Smooth muscle cell (in vitro differentiated cells): ENCODE results near the gene FYN. TPM values are rescaled to one million over a fixed set of nuclear protein-coding genes. Genes with fewer than 3 reads are reported as not detected.

Experiments
- DNase-seq: peaks from one replicate; lab custom pipeline; 2025; ENCODE audit not compliant: unreplicated experiment; lab: John Stamatoyannopoulos, UW
- H2AFZ ChIP-seq: fragments of 200-600 bp; sonication (generic); 2 replicates; pipeline ENCODE4 v1.6.0; 2016; ENCODE audit warnings: antibody characterized with exemption, low read depth, mild to moderate bottlenecking
- H3F3A ChIP-seq: fragments of 200-600 bp; sonication (generic); 2 replicates; pipeline ENCODE4 v1.6.0; 2017; ENCODE audit warnings: antibody characterized with exemption, low read depth
- H3K27ac ChIP-seq: fragments of 200-600 bp; sonication (generic); 2 replicates; pipeline ENCODE4 v1.5.1; 2016; ENCODE audit warnings: low read depth, mild to moderate bottlenecking
- H3K27me3 ChIP-seq: fragments of 200-600 bp; sonication (generic); 2 replicates; pipeline ENCODE4 v1.6.1; 2016; ENCODE audit warnings: low read depth, mild to moderate bottlenecking
- H3K36me3 ChIP-seq: fragments of 200-600 bp; sonication (generic); 2 replicates; pipeline ENCODE4 v1.5.1; 2016; ENCODE audit warnings: low read depth
- H3K4me1 ChIP-seq: fragments of 200-600 bp; sonication (generic); 2 replicates; pipeline ENCODE4 v1.5.1; 2016; ENCODE audit warnings: low read depth
- H3K4me2 ChIP-seq: fragments of 200-600 bp; sonication (generic); 2 replicates; pipeline ENCODE4 v1.6.0; 2016; ENCODE audit warnings: mild to moderate bottlenecking
- H3K4me3 ChIP-seq: fragments of 200-600 bp; sonication (generic); 2 replicates; pipeline ENCODE4 v1.5.1; 2016; ENCODE audit warnings: mild to moderate bottlenecking
- H3K79me2 ChIP-seq: fragments of 200-600 bp; sonication (generic); 2 replicates; pipeline ENCODE4 v1.6.0; 2016; ENCODE audit warnings: low read depth, mild to moderate bottlenecking
- H3K9ac ChIP-seq: fragments of 200-600 bp; sonication (generic); 2 replicates; pipeline ENCODE4 v1.6.0; 2016; ENCODE audit warnings: low read depth
- H3K9me3 ChIP-seq: fragments of 200-600 bp; sonication (generic); replicated peaks from 2 replicates; pipeline ENCODE4 v1.5.1; 2016; ENCODE audit warnings: low read depth
- H4K20me1 ChIP-seq: fragments of 200-600 bp; sonication (generic); 2 replicates; pipeline ENCODE4 v1.6.0; 2016; ENCODE audit warnings: low read depth
- CTCF ChIP-seq: fragments of 200-600 bp; sonication (generic); IDR thresholded peaks from 2 replicates; pipeline ENCODE4 v1.5.1; 2017; ENCODE audit warnings: borderline replicate concordance, mild to moderate bottlenecking, antibody characterized with exemption; ENCODE audit not compliant: insufficient read depth, poor library complexity, severe bottlenecking
- WGBS: methylation state at CpG from one replicate; pipeline ENCODE4 v1.1.7; 2016; ENCODE audit warnings: low lambda C conversion rate; 5-methylcytosine and 5-hydroxymethylcytosine counted together
- polyA plus RNA-seq: library from polyadenylated mRNA; unstranded; fragments of >200 nt; fragmentation: Nextera tagmentation; extraction: Ambion mirVana; gene quantifications from 2 replicates; pipeline ENCODE4 v1.2.1, GENCODE V29; 2016
- total RNA-seq: library from RNA; depleted of rRNA; stranded (reverse); fragments of >200 nt; gene quantifications from 2 replicates; pipeline ENCODE4 v1.2.3, GENCODE V29; 2014

FYN gene
- total and polyA plus RNA-seq, 2 experiments from 2014 or later = 110 to 138 TPM

GRCh38 chr6:111674883-111675282 is 198.4 kb downstream of the FYN start:
- TF ChIP-seq CTCF = no peak
- Histone ChIP-seq H3K27ac (no peak overlapping the region), H4K20me1 (no peaks in the 10 kb centered on the region), H3K79me2 (no peaks in the 10 kb centered on the region), H3K27me3 (no peaks in the 10 kb centered on the region), H3K4me3 (no peak overlapping the region), H3K4me2 (no peak overlapping the region), H3K4me1 (peaks cover 53% of the 10 kb centered on the region), H2AFZ (no peak overlapping the region), H3K9me3 (no peaks in the 10 kb centered on the region), H3F3A (no peaks in the 10 kb centered on the region), H3K36me3 (peaks cover 5% of the 10 kb centered on the region), H3K9ac (no peak overlapping the region)
- WGBS = 75% methylated on average over 1 of the region's 1 CpG
- no peak for DNase-seq

- Histone ChIP-seq H3K4me1 (peaks cover 50% of the 10 kb centered on the region), H3K27ac (no peak overlapping the region), H3F3A (no peaks in the 10 kb centered on the region), H3K9ac (no peak overlapping the region), H3K79me2 (no peaks in the 10 kb centered on the region), H3K9me3 (no peaks in the 10 kb centered on the region), H4K20me1 (no peaks in the 10 kb centered on the region), H3K4me2 (no peak overlapping the region), H3K36me3 (peaks cover 5% of the 10 kb centered on the region), H2AFZ (no peak overlapping the region), H3K27me3 (no peaks in the 10 kb centered on the region), H3K4me3 (no peak overlapping the region)
- 97% methylated on average over 4 of the region's 4 CpGs for WGBS
- no peak for DNase-seq
- TF ChIP-seq CTCF = no peak
Observed at GRCh38 chr6:111674413-111674812, 198.8 kb downstream of the FYN start.

GRCh38 chr6:111673937-111674336 is 199.3 kb downstream of the FYN start:
- no peak for TF ChIP-seq CTCF
- H3K4me3 ChIP-seq = no peak overlapping the region
- H3K79me2 ChIP-seq = no peaks in the 10 kb centered on the region
- no peak overlapping the region for H3K9ac ChIP-seq
- peaks cover 5% of the 10 kb centered on the region for H3K36me3 ChIP-seq
- H3K4me1 ChIP-seq = peaks cover 49% of the 10 kb centered on the region
- no peak for DNase-seq
- H3K9me3 ChIP-seq = no peaks in the 10 kb centered on the region
- H3K27me3 ChIP-seq = no peaks in the 10 kb centered on the region
- H3F3A ChIP-seq = no peaks in the 10 kb centered on the region
- H2AFZ ChIP-seq = no peak overlapping the region
- H4K20me1 ChIP-seq = no peaks in the 10 kb centered on the region
- H3K4me2 ChIP-seq = no peak overlapping the region
- no peak overlapping the region for H3K27ac ChIP-seq

- WGBS = 94% methylated on average over 8 of the region's 8 CpGs
- H3K27ac ChIP-seq = no peak overlapping the region
- H3K9me3 ChIP-seq = no peaks in the 10 kb centered on the region
Observed at GRCh38 chr6:111673532-111673931, 199.7 kb downstream of the FYN start.

More at GRCh38 chr6:111673532-111673931, 199.7 kb downstream of the FYN start:
- TF ChIP-seq CTCF = no peak
- H3K27me3 ChIP-seq = no peaks in the 10 kb centered on the region
- no peak overlapping the region for H3K4me3 ChIP-seq
- H4K20me1 ChIP-seq = no peaks in the 10 kb centered on the region
- peaks cover 5% of the 10 kb centered on the region for H3K36me3 ChIP-seq
- no peak for DNase-seq
- H3K79me2 ChIP-seq = no peaks in the 10 kb centered on the region
- no peak overlapping the region for H3K4me2 ChIP-seq
- peaks cover 1% of the 10 kb centered on the region for H3F3A ChIP-seq
- H2AFZ ChIP-seq = no peak overlapping the region
- H3K4me1 ChIP-seq = peaks cover 49% of the 10 kb centered on the region
- no peak overlapping the region for H3K9ac ChIP-seq
